ENCODE measurements around the gene FIG4.

The FIG4 gene

GRCh38 chr6:109815054-109815453 lies 124.0 kb downstream of the FIG4 start:
- no peak overlapping the region for H3K4me2 ChIP-seq (ENCODE audit: low read depth, low read length, poor library complexity, severe bottlenecking)
- H3K9me2 ChIP-seq (replicated peaks; ENCODE audit: low read depth, low read length) = no peaks in the 10 kb centered on the region
- no peaks in the 10 kb centered on the region for H3K9me3 ChIP-seq (ENCODE audit: insufficient read depth, low read depth, low read length)
- H3F3A ChIP-seq (ENCODE audit: low read depth) = no peaks in the 10 kb centered on the region
- no peak overlapping the region for H2AFZ ChIP-seq (ENCODE audit: low read length)
- no peak overlapping the region for H3K9ac ChIP-seq (ENCODE audit: low read depth, low read length, poor library complexity, severe bottlenecking)
- no peak overlapping the region for H3K4me3 ChIP-seq (ENCODE audit: low read length, poor library complexity, severe bottlenecking)
- no peaks in the 10 kb centered on the region for H3K27me3 ChIP-seq (ENCODE audit: insufficient read depth, low read length, poor library complexity, severe bottlenecking)
- no peaks in the 10 kb centered on the region for H4K20me1 ChIP-seq (ENCODE audit: insufficient read depth, low read length, poor library complexity, severe bottlenecking)
- TF ChIP-seq EZH2phosphoT487 (IDR thresholded peaks at IDR 0.05; ENCODE audit: borderline replicate concordance) (no peak), CTCF (conservative IDR thresholded peaks at IDR 0.05; ENCODE audit: low read length) (no peak)
- no peaks in the 10 kb centered on the region for H3K79me2 ChIP-seq (ENCODE audit: insufficient read depth, low read length)
- H3K36me3 ChIP-seq (ENCODE audit: insufficient read depth, low read length) = no peaks in the 10 kb centered on the region
- H3K4me1 ChIP-seq (ENCODE audit: insufficient read depth, low read length, poor library complexity, severe bottlenecking) = no peaks in the 10 kb centered on the region

GRCh38 chr6:109816452-109817374 lies 125.6 kb downstream of the FIG4 start:
- no peak overlapping the region for H3K4me3 ChIP-seq (ENCODE audit: low read length, poor library complexity, severe bottlenecking)
- no peaks in the 10 kb centered on the region for H3K4me1 ChIP-seq (ENCODE audit: insufficient read depth, low read length, poor library complexity, severe bottlenecking)
- H3K27me3 ChIP-seq (ENCODE audit: insufficient read depth, low read length, poor library complexity, severe bottlenecking) = no peaks in the 10 kb centered on the region
- H3F3A ChIP-seq (ENCODE audit: low read depth) = no peaks in the 10 kb centered on the region
- H3K9ac ChIP-seq (ENCODE audit: low read depth, low read length, poor library complexity, severe bottlenecking) = no peak overlapping the region
- H3K9me2 ChIP-seq (replicated peaks; ENCODE audit: low read depth, low read length) = no peaks in the 10 kb centered on the region
- TF ChIP-seq CTCF (conservative IDR thresholded peaks at IDR 0.05; ENCODE audit: low read length) = no peak
- no peak for TF ChIP-seq EZH2phosphoT487 (IDR thresholded peaks at IDR 0.05; ENCODE audit: borderline replicate concordance)
- H4K20me1 ChIP-seq (ENCODE audit: insufficient read depth, low read length, poor library complexity, severe bottlenecking) = no peaks in the 10 kb centered on the region
- H3K4me2 ChIP-seq (ENCODE audit: low read depth, low read length, poor library complexity, severe bottlenecking) = no peak overlapping the region
- H3K36me3 ChIP-seq (ENCODE audit: insufficient read depth, low read length) = no peaks in the 10 kb centered on the region
- H2AFZ ChIP-seq (ENCODE audit: low read length) = no peak overlapping the region
- no peaks in the 10 kb centered on the region for H3K9me3 ChIP-seq (ENCODE audit: insufficient read depth, low read depth, low read length)
- H3K79me2 ChIP-seq (ENCODE audit: insufficient read depth, low read length) = no peaks in the 10 kb centered on the region

- Histone ChIP-seq H3K79me2 (ENCODE audit: insufficient read depth, low read length) (no peaks in the 10 kb centered on the region), H3F3A (ENCODE audit: low read depth) (no peaks in the 10 kb centered on the region), H4K20me1 (ENCODE audit: insufficient read depth, low read length, poor library complexity, severe bottlenecking) (no peaks in the 10 kb centered on the region), H2AFZ (ENCODE audit: low read length) (no peak overlapping the region), H3K27me3 (ENCODE audit: insufficient read depth, low read length, poor library complexity, severe bottlenecking) (no peaks in the 10 kb centered on the region), H3K9me2 (replicated peaks; ENCODE audit: low read depth, low read length) (no peaks in the 10 kb centered on the region), H3K36me3 (ENCODE audit: insufficient read depth, low read length) (0 out of 2 replicates have a peak, but pooled peaks cover 2% of the 10 kb centered on the region), H3K9me3 (ENCODE audit: insufficient read depth, low read depth, low read length) (no peaks in the 10 kb centered on the region), H3K4me3 (ENCODE audit: low read length, poor library complexity, severe bottlenecking) (no peak overlapping the region), H3K4me2 (ENCODE audit: low read depth, low read length, poor library complexity, severe bottlenecking) (no peak overlapping the region), H3K9ac (ENCODE audit: low read depth, low read length, poor library complexity, severe bottlenecking) (no peak overlapping the region), H3K4me1 (ENCODE audit: insufficient read depth, low read length, poor library complexity, severe bottlenecking) (no peaks in the 10 kb centered on the region)
- TF ChIP-seq EZH2phosphoT487 (IDR thresholded peaks at IDR 0.05; ENCODE audit: borderline replicate concordance) = no peak
- no peak for TF ChIP-seq CTCF (conservative IDR thresholded peaks at IDR 0.05; ENCODE audit: low read length)
These were observed 129.7 kb downstream of the FIG4 start for GRCh38 chr6:109820706-109821350.
